Measurements from ENCODE around the gene DALRD3.

DALRD3 gene

GRCh38 chr3:49017971-49018706 is at the start of gene DALRD3:
TSS of gene DALRD3 (minus strand) at chr3:49018580. CDS start at chr3:49018564, 16 bp downstream.
- peak; percentile 77 for DNase-seq

GRCh38 chr3:49058011-49058410 is 39.6 kb upstream of the DALRD3 start:
- no peak for DNase-seq

- no peak for DNase-seq
Measured at GRCh38 chr3:49057268-49057667, 38.9 kb upstream of the DALRD3 start.

GRCh38 chr3:49054344-49054862 is 36.0 kb upstream of the DALRD3 start:
- DNase-seq, result no peak

- no peak for DNase-seq
Measured at GRCh38 chr3:49053543-49053942, 35.2 kb upstream of the DALRD3 start.

- no peak for DNase-seq
Measured at GRCh38 chr3:49035281-49035680, 16.9 kb upstream of the DALRD3 start.

- no peak for DNase-seq
Measured at GRCh38 chr3:49034650-49035049, 16.3 kb upstream of the DALRD3 start.

GRCh38 chr3:49032646-49033304 is 14.4 kb upstream of the DALRD3 start:
- DNase-seq, result no peak

- DNase-seq, result no peak
Measured at GRCh38 chr3:49030321-49030720, 11.9 kb upstream of the DALRD3 start.

GRCh38 chr3:49029563-49029884 is 11.1 kb upstream of the DALRD3 start:
- DNase-seq, result no peak

GRCh38 chr3:49028673-49029562 is 10.5 kb upstream of the DALRD3 start, which contains the start of gene IMPDH2:
TSS of gene IMPDH2 (minus strand) at chr3:49029398. CDS start at chr3:49029350, 48 bp downstream.
- DNase-seq, result peak; percentile 97

GRCh38 chr3:49028298-49028672 is 9.9 kb upstream of the DALRD3 start:
- DNase-seq, result no peak

- DNase-seq, result no peak
Measured at GRCh38 chr3:49027634-49028033, 9.3 kb upstream of the DALRD3 start.

GRCh38 chr3:49026536-49026935 is 8.2 kb upstream of the DALRD3 start:
- no peak for DNase-seq

GRCh38 chr3:49025793-49026520 is 7.6 kb upstream of the DALRD3 start:
- no peak for DNase-seq

- DNase-seq, result peak; percentile 53
Measured at GRCh38 chr3:49025005-49025792, 6.8 kb upstream of the DALRD3 start.

GRCh38 chr3:49024449-49024848 is 6.1 kb upstream of the DALRD3 start:
- DNase-seq, result no peak

- no peak for DNase-seq
Measured at GRCh38 chr3:49023775-49024174, 5.4 kb upstream of the DALRD3 start.

- peak; percentile 51 for DNase-seq
Measured at GRCh38 chr3:49022688-49023171, 4.3 kb upstream of the DALRD3 start.

- DNase-seq, result peak; percentile 96
Measured at GRCh38 chr3:49021813-49022687, 3.7 kb upstream of the DALRD3 start, which contains the start of gene NDUFAF3. TSS of gene NDUFAF3 (plus strand) at chr3:49022121. CDS start at chr3:49022145, 24 bp downstream.

Data from RPMI8226 (cell line).